NOMO-1 treated with DMSO at 0.1 percent for 48 hours (cell line): Measurements from ENCODE around the gene PAPSS1.
"Not testable (repeated sequence)": the region's sequence is repeated elsewhere in the genome, so short reads cannot be mapped to it uniquely, and the experiment has no call there.

Experiments
- DNase-seq: peaks from one replicate; lab custom pipeline; 2025; ENCODE audit not compliant: unreplicated experiment; lab: John Stamatoyannopoulos, UW

PAPSS1 gene

DNA sequence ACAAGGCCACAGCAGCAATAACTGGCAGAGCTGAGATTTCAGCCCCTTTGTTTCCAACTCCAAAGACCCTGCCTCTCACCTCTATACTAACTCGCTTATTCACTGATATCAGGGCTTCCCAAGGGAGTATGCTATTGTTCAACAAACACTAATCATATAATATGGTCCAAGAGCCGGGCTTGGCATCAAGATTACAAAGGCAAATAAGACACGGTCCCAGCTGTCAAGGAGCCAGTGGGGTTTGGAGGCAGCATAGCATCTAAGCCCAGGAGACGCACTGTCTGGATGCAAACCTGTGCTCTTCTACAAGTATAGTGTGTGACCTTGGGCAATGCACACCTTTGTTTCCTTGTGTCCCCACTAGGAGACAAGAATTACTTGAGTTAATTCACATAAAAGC, 28.7 kb downstream of the PAPSS1 start:
- DNase-seq = no peak

DNA sequence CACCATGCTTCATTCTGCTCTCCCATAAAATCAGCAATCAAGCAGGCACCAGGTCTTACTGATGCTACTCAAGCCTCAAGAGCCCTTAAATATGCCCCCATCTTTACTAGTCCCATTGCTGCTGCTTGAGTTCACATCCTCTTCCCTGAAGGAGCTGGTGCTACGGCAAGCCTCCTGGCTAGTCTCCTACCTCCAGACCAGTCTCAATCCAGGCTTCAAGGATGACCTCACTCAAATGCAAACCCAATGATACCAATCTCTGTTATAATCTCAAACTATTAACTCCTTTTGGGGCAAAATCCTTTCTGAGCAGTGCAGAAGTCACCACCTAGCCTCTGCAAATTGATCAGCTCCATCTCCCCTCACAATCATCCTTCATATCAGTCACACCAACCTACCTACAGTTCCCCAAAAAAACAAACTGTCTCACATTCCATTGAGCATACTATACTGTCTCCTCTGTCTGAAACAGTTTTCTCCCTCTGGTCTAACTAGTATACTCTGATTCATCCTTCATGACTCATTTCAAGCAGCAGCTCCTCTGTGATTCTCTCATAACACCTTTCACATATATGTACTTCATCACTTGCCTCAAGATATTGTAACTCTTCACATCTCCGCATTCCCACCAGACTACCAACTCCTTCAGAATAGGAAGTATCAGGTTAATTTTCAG, 30.0 kb downstream of the PAPSS1 start:
- DNase-seq = no peak

DNA sequence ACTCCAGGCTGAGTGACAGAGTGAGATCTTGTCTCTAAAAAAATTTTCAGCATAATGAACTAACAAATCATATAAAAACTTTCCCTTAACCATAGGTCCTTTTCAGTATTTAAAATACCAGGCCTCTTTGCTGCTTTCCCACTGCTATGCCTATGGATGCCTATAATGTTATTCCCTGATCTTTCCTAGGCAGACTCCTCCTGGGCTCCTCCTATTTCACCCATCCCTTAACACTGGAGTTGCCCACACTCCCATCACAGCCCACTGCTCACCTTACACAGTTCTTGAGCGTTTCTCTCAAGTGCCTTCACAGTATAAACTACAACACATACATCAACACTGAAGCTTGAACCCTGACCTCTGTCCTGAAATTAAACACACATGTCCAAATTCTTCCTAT, 31.6 kb downstream of the PAPSS1 start:
- no peak for DNase-seq

DNA sequence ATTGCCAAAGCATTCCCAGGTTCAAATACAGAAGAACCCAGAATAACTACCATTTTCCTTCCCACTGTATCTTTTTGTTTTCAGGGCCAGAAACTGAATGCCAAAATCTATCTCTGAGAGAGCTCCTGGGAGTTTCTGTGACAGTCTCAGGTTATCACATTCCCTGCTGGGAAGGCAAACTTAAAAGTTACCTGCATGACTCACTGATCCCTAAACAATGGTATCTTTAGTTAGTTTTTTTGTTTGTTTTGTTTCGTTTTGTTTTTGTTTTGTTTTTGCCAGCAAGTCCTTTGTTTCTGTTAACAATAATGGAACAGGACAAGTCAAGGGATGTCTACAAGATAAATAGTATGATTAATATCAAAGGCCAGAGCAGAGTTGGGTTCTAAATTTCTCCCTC, 34.3 kb downstream of the PAPSS1 start:
- DNase-seq = no peak

DNA sequence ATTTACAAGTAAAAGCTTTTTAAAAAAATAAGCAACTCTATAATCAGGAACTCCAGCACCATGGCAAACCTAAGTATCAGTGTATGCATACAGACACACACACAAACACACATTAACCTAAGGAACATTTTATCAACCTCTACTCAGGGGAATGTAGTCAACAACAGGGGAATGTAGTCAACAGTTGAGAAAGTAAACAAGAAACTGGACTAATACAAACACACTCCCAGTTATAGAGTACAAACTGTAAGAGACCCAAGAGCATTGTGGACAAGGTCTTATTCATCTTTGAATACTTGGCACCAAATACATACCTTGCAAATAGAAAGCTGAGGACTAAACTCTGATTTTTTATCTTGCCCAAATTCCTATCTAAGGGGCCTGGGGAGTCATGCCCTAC, 36.2 kb downstream of the PAPSS1 start:
- DNase-seq = no peak

DNA sequence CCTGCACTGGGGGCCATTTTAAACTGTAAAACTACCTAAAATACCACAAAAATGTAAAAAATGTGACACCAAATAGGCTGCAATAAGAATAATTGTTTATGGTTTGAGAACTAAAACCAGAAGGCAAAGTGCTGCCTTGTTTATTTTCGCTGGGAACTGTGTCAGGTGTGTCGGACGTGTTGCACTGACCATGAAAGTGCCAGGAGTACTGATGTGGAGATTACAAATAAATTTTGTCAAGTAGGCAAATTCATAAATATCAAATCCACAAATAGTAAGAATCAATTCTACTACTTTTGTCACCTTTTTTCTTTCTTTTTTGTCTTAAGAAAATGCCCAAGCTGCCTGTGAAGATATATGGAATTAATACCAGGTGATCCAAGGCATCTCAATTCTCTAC, 37.7 kb downstream of the PAPSS1 start:
- no peak for DNase-seq

DNA sequence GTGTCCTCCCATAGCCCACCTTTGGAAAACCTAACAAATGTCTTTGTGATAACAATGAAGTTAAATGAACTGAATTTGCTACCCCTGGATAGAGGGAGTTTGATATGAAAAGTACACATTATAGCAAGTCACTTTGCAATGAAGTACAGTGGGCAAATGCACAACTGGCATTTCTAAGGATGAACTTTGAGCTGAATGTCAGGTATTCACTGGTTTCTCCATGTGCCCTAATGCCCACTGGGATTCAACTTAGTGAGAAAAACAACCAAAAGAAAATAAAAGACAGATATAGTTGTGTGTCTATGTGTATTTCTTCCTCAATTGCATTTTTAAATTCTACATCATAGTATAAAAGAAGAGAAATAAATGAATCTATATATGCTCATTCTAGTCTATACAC, 51.0 kb downstream of the PAPSS1 start:
- DNase-seq = no peak

DNA sequence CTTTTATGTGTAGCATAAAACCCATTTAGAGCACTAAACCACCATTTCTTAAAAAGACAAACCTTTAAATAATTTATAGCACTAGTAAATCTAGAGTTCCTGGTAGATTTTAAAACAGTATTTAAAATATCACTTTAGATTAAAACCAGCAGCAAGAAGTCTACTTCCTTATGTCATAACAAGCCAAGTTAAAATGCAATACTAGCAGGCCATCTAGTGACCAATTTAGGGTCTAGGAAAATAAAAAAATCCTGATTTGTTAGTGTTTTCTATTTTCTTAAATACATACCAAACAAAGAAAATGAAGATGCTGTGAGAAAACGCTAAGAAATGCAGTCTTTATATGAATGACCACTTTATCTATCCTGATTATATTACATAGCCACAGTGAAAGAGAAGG, 53.9 kb downstream of the PAPSS1 start:
- peak; percentile 58 for DNase-seq

DNA sequence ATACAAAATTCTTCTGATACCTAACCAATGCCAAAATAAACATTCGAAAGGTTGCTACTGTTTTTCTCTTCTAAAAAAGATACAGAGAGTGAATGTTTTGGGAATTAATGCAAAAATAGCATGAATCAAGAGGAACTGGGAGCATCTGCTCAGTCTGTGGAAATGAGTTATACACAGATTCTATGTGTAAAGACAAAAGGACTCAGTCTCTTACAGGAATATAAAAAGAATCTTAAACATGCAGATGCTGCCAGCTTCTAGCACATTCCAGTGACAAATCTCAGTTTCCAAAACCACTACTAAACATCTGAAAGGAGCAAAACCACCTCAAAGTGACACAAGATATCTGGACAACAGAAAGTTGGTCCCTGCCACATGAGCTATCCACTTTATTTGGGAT, 55.0 kb downstream of the PAPSS1 start:
- no peak for DNase-seq

DNA sequence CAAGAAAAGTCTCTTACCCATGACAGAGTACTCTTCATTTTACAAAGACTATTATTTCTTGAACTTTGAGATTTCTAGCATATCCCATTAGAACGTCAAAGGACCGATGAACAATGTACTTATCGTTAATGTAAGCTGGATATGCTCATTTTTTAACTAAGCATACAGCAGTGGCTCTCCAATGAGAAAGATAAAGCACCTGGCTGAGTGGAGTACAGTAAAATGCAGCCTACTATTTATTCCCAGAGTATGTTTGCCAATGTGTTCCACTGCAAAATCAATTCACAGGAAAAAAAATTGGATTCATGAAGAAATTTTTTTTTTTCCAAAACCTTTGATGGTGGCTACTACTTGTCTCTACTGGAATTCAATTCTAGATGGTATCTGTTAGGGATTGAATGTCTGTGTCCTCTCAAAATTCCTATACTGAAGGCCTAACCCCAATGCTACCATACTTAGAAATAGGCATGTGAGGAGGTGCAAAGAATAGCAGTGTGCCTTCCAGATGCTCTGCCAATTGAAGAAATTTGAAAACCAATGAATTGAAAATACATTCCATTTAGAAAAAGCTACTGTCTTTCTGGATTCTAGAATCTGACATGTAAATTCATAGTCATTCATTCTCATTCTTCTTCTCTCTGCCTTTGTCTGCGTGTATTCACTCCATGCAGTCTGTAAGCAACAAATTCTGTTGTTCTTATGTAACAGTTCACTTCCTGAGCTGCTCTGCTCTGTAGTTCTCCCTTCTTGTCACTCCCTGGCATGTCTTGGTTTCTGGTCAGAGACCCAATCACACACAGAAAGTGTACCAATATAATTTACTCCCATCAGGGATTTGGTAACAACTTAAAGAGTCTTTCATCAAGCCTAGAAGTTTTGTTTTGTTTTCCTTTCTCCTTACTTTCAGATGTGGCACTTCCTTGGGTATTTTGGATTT, 61.4 kb downstream of the PAPSS1 start:
- peak; percentile 89 for DNase-seq

DNA sequence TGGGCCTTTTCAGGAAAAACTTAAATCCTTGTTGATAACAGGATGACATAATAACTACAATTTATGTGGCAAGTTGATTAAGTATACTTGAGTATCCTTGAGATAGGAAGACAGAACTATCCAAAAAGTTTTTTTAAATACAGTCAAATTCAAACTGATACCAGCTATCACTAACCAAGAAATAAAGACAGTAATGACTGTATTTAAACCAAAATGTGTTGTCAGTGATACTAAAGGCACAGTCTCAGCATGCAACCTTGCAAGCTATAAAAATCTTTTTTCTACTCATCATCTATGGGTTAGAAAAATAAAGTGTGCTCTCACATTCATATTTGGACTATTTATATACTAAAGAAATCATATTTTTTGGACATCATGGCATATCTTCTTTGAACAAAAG, 64.7 kb downstream of the PAPSS1 start:
- no peak for DNase-seq

DNA sequence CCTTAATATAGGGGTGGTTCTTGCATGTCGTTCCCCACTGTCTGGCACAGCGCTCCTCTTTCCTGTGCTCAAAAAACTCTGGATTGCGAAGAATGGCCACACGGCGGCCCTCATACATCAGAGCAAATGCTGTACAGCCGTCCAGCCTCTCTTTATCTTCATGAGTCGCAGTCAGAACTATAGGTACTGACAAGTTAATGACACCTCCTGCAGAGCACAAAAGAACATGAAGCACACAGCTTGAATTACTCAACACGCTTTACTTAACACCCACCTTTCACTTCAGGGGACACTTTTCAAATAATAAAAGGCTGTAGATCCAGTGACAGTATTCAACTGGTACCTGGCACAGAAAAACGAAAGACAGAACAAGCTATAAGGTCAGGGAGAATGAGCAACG, 65.3 kb downstream of the PAPSS1 start:
- no peak for DNase-seq

DNA sequence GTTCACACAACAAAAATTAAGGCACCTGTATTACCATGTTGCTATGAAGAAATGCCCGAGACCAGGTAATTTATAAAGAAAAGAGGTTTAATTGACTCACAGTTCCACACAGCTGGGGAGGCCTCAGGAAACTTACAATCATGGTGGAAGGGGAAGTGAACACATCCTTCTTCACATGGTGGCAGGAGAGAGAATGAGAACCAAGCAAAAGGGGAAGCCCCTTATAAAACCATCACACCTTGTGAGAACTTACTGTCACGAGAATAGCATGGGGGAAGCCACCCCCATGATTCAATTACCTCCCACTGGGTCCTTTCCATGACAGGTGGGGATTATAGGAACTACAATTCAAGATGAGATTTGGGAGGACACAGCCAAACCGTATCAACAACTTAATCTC, 68.6 kb downstream of the PAPSS1 start:
- not testable (repeated sequence) for DNase-seq

DNA sequence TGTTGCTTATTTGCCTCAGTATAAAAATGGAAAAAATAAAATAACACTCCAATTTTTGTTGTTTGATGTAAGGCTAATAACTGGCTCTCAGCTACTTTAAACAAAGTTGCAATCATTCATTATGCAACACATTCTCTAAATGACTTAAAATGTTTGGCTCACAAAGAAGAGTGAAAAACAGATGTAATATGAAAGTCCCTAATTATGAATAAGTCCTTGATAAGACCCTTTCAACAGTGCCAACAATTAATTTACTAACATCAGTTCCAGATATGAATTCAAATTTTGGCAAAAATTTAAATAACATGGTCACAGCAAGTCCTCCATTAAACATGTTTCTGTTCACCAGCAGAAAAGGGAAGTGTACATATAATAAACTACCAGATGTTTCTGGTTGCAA, 69.8 kb downstream of the PAPSS1 start:
- peak; percentile 10 for DNase-seq

DNA sequence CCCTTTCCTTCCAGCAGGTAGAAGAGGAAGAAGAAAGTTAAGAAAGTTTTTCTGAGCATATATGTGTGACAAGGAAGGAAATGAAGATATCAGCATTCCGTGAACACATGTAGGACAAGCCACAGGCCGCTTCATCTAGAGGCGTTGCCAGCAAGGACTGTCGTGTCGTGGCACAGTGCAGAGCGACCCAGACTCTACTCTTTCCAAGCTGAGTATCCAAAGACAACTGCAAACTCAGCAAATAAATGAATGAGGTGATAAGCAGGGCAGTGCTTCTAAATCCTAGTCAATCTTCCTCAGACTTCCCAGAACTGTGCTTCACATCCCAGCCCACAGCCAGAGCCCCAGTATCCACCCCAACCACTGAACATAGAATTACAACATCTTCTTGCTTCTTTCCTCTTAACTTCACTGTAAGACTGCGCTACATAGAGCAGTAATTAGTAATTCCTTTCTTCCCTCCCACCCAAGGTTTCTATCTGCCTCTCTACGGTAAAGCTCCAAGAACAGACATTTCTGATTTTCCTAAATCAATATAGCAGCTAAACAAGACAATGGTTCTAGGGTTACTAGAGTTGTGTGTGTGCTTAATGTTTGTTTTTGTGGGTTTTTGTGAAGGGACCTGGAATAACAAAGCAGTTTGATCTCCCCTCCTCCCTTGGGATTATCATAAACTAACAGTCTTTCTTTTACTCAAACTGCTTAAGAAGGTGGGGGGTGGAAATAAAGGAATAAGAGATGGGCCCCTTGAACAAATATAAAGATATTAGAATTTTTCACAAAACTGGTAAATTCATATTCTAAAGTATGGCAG, 71.6 kb downstream of the PAPSS1 start:
- DNase-seq = no peak

DNA sequence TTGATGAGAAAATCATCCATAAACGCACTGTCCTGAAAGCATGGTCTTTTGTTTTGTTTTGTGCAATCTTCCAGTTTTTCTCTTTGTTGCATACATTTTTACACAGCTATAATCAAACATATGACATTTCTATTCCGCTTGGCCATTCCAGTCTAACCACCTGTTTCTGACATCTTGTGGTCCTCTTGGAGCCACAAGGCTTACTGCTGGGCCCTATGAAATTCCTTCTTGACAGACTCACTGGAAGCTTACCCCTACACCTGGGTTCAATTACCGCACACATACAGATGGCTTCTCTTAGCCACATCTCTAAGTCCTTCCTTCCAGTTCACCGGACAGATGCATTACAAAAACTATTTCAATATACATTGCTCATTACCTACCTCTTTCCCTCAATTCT, 72.4 kb downstream of the PAPSS1 start:
- no peak for DNase-seq

DNA sequence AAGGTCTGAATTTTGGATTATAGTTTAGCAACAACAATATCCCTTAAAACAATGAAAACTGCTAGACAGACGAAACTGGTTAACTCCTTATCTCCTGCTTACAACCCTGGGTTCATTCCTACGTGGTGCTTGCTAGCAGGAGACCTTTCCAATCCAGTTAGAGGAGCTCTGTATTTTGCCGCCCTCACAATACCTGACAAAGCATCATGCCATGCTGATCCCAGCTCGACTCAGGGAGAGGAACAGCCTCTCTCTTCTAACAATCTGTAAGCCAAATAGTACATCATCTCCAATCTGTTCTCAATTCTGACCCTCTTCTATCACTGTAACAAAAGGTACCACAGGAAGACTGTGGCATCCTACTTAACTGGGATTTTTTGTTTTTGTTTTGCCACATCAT, 74.4 kb downstream of the PAPSS1 start:
- DNase-seq = no peak

DNA sequence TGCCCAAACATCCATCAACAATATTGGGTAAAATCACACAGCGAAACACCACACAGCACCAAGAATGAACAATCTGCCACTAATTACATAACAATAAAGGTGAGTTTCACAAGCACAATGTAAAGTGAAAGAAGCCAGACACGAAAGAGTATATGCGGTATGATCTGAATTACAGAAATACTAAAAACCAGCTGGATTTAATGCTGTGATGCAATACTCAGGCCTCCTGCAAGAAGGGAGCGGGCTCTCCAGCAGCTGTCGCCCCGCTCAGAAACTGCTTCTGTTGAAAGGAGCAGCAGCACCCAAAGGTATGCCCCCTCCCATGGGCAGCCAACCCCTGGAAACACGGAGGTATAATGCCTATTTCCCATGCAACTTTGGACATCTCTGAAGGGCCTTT, 77.0 kb downstream of the PAPSS1 start:
- no peak for DNase-seq

DNA sequence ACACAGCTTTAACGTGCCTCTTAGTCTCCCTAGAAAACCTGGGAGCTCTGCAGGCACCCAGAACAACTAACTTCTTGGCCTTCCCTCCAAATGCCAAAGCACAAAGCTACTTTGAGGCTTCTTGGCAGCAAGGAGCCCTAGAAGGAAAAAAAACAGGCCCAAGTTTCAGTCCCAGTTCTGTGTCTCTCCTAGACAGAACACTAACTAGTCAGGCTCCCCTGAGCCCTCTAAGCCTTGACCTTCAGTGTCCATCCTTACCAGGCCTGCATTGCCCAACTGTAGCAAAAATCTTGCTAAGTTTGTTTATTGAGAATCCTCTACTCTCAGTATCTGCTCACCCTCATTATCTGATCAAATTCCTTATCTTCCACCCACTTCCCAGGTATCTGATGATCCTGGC, 79.2 kb downstream of the PAPSS1 start:
- DNase-seq = no peak

DNA sequence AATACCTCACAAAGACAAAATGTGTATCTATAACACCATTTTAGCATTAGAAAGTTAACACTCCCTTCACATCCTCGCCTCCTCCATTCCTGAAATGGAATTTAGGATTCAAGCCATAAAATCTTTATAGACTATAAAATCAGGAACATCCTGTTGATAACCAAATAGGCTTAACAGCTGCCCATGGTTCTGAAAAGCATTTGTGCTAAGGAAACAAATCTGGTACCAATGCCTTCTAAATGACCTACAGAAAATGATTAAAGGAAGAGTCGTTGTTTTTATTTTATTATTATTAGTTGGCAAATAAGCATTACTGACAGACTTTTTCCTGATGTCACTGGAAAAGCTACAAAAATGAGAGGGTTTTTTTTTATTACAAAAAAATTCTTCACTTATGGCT, 79.8 kb downstream of the PAPSS1 start:
- DNase-seq = no peak

DNA sequence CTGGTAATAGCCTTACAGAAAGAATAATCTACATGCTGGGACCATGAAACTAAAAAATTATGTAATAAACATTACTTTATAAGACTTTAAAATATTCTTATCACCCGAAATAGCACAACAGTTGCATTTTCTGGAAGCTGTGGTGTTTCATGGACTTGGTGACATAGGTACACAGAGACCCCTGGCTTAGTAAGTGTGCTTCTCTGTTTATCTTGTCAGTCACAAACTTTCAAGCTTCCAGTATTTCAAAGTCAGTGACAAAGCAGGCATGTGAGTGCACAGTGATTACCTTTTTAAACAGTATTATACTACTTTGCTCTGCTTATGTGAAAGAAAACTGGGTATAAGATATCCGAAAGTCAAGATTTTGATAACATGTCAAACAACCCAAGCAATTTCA, 84.3 kb downstream of the PAPSS1 start:
- DNase-seq = no peak

DNA sequence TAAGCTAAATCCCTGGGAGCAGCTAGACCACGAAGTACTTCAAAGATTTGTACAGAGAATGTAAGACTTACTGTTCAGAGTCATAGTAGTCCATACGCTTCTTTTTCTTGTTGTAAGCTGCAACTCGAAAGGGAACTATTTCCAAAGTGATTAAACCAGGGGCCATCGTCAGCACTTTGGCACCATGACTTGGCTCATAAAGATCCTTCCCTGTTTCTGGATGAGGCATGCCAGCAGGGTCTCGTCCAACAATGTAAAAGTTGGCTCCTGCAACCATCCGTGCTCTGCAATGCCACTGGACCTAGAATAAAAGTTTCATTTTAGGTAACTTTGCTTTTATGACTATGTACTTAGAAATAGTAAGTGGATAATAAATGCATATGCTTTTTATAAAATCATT, 88.5 kb downstream of the PAPSS1 start:
- DNase-seq = no peak
